ENCODE measurements around the gene BCLAF3.

BCLAF3 gene

DNA sequence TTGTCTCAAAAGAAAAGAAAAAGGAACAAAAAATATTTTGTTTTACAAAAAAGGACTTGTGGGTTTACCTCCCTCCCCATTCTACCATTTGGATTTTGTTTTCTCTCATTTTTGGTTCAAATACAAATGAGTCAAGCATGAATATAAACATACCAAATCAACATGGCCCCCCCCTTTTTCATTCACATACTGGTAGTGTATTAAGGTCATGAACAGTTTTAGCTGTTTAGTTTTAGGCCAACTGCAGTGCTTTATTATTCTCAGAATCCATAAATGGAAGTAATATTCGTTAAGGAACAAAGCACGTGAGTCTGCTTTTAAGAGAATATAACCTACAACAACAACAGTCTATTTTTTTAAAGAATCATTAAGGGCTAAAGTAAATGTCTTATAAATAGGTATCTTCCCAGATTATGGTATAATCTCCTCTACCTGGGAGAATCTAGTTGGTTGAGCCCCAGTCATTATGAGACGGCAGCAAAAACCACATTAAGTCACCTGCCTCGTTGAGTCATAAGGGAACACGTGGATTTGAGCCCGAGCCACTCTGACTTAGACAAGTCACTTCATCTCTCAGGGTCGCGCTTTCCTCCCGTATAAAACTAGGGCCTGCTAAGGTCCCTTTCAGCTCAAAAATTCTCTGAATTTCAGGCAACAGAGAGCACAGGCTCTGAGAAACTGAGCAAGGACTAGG, 26.7 kb downstream of the BCLAF3 start:
- DNase-seq = no peak

DNA sequence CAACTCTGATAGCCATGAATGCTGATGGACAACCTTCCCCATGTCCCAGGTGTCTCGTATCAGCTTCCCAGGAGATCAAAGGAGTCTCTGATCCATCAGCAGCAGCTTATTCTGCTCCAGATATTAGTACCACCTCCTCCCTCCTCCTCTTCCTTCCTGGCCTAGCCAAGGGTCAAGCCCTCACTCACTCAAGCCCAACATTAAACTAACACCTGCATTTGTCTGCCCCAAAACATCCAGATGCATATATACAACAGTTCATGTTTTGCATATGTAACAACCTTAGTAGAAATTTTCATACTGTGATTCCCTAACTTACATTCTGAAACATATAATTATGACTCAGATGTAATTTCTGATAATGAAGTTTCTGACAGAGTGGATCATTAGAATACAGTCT, 29.9 kb downstream of the BCLAF3 start:
- DNase-seq = no peak

DNA sequence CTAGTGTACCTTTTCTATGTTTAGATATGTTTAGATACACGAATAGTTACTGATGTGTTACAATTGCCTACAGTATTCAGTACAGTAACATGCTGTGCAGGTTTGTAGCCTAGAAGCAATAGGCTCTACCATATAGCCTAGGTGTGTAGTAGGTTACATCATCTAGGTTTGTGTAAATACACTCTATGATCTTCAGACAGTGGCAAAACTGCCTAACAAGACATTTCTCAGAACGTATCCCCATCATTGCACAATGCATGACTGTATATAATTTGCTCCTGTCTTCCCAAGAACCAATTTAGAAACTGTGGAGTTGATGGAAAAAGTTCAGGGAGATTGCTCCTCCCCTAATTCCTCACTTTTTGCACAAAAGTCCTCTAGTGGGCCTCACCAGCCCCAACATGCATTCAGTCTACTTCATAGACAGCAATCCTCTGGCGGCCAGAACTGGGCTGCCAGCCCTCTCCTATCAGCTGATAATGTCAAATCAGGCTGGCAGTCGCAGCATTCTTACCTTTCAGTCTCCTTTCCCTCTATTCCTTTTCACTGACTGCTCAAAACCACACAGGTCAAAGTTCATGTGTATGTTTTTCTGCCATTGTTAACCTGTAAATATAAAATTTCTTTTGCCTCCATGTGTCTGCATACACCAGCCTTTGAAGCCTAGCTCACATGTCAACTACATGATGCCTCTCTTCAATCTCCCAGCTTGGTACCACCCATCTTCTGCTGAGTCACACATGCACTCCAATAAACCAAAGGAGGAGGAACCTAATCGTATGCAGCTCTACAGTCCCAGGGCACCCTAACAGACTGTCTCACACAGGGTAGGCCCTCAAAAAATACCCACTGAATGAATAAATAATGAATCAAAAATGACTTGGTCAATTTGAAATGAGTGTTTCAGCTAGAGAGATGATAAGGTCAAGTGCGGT, 32.0 kb downstream of the BCLAF3 start:
- no peak for DNase-seq

DNA sequence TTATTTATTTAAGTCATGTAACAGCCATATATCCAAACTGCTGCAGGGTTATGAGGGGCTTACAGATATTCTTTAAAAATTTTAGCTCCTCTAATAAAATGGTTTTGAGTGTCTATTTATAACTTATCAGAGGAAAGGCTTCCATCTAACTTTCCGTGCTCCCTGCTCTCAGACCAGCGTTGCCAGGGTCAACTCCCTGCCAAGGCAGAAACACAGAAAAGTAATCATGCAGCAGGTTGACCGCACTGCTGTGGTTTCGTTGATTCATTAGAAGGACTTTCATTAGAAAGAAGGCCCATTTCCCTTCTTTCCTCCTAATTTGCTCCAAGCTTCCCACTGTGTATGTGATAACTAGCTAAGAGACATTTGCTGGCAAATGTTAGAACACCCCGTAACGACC, 33.9 kb downstream of the BCLAF3 start:
- no peak for DNase-seq

DNA sequence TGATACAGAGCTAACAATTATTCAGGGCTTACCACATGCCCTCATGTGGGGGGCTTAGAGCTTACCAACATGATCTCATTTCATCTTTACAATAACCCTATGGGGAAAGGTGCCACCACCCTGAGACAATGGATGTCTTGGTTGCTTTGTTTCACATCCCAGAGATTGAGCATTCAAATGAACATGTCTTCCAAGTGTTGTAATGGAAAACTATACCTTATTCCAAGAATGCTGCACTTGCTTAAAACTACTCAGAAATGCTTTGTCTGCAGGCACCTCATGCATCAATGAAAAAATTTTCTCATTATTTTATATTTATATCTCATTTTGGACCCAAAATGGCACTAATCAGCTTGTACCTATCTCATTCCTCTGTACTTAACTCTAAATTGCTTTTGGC, 34.6 kb downstream of the BCLAF3 start:
- no peak for DNase-seq

DNA sequence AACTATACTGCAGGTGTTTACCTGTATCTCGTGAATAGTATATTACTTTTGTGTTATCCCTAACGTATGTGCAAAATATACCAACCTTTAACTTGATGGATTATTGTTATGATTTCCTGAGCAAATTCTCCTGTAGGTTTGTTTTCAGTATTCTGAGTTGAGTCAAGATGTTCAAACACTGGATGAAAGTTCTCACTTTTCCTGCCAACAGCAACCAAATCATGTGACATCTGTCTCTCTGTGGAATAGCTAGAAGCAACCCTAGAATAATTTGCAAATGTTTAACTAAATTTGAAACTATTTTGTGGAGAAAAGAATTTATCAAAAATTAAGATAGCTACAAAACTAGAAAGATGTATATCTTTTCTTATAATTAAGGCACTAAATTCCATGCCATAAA, 35.6 kb downstream of the BCLAF3 start:
- DNase-seq = no peak

DNA sequence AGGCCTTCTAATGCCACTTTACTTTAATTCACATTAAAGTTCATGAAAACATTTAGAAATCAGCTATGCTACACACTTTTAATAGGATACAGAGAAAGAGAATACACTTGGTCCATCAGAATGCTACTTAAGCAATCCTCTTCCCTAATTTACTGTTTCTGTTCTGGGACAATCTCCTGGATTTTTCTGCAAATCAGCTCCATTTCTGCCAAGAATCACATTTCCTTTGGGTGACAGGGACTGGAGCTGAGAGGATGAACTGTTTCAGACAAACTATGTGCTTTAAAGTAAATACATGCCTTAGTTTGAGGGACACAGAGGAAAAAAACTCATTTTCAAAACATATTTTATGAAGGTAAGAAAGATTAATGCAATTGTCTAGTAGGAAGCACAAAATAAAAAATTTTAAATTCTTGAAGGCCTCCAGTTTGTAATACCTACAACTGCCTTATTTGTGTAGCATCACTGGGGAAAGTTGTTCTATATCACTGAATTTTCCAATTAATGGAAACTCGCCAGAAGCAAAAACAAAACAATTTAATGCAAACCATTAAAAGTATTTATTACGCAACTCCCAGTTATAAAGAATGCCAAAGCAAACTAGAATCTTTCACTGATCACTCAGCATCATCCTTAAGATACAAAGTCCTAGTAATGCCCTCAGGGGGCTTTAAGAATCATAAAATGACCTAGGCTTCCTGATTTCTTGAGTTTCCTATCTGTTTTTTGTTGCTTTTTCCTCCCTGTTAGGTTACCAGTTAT, 36.3 kb downstream of the BCLAF3 start:
- no peak for DNase-seq

DNA sequence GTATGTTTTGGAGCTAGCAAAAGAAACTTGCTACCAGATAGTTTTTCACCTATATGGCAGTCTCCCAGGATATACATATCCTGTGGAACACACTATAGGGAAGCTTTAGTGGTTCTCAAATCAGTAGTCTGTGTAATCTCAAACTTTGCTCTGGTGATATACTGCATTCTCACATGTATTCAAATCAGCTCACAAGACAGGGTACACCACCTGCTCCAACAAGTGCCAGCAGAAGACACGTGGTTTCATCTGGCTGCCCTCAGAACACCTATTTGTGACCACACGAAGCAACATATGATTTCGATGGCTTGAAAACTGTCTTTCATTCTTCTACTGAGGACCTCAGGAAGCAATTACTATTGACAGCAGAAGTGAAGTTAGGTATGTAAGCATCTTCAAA, 37.7 kb downstream of the BCLAF3 start:
- DNase-seq = no peak

DNA sequence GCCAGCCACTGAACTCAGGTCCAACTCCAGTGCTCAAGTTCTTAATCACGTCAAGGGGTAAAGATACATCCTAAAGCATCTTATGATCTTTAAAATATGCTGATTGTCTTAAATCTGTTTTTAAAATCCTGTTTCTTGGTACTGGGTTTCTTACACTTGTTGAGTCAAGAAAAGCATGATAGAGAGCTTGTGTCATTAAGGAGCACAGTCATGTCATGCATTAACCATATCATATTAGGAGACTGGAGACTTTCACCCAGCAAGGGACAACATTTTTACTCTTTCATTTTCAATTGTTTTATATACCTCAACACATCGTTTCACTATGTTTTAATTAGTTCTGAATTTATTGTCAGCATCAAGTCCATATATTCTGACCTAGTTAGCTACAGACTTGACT, 41.5 kb downstream of the BCLAF3 start:
- DNase-seq = no peak

DNA sequence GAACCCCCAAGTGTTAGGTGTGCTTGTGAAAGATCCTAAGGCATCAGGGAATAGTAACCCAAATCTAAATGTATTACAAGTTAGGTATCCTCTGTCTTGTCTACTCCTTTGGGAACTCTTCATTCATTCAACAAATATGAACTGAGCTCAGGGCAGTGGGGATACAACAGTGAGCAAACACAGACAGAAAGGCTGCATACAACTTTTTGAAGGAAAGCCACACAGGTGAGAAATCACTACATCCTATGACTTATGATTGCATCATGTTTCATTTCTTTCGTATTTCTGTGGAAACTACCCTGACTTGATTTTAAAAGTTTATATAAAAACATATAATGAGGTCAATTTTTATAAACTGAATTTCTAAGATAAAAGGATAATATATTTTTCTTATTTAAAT, 43.2 kb downstream of the BCLAF3 start:
- no peak for DNase-seq

All from NCI-H1436 (cell line).